WTC11 (cell line): Measurements from ENCODE around the gene DNAAF5. TPM values are rescaled to one million over a fixed set of nuclear protein-coding genes. Genes with fewer than 3 reads are reported as not detected.

Experiments
- ATAC-seq: fragments of 200-7000 bp; cut with Tn5 transposase; 2 replicates; pipeline ENCODE4 v1.10.0; 2021; ENCODE audit warnings: mild to moderate bottlenecking, moderate library complexity
- CTCF ChIA-PET: fragments of 300-600 bp; sonication (Branson Sonifier 250); formaldehyde crosslinking; loops from one replicate; lab custom pipeline; 2021; ENCODE audit warnings: antibody characterized with exemption; lab: Charles Lee
- POLR2A ChIA-PET: fragments of 350-600 bp; sonication (Branson Sonifier 250); formaldehyde crosslinking; loops from one replicate; lab custom pipeline; 2021; ENCODE audit warnings: antibody characterized with exemption; lab: Charles Lee
- DNase-seq: peaks from one replicate; pipeline ENCODE4 v3.0.0; 2021; ENCODE audit warnings: low spot score
- H3K27ac Mint-ChIP-seq: 2 replicates; pipeline ENCODE4 v1.8.0; 2021; ENCODE audit warnings: mixed read lengths
- H3K27me3 Mint-ChIP-seq: 2 replicates; pipeline ENCODE4 v1.8.0; 2021; ENCODE audit warnings: low read depth, mild to moderate bottlenecking, moderate library complexity, mixed read lengths
- H3K36me3 Mint-ChIP-seq: 2 replicates; pipeline ENCODE4 v1.8.0; 2021; ENCODE audit warnings: mixed read lengths
- H3K4me1 Mint-ChIP-seq: 2 replicates; pipeline ENCODE4 v1.8.0; 2022; ENCODE audit warnings: mixed read lengths
- H3K4me3 Mint-ChIP-seq: 2 replicates; pipeline ENCODE4 v1.8.0; 2021; ENCODE audit warnings: mild to moderate bottlenecking, moderate library complexity, mixed read lengths
- H3K9me3 Mint-ChIP-seq: 2 replicates; pipeline ENCODE4 v1.8.0; 2021; ENCODE audit warnings: mixed read lengths
- ATF1 ChIP-seq: sonication (generic); formaldehyde crosslinking; IDR thresholded peaks from 2 replicates; pipeline ENCODE4 v1.8.1; 2023; ENCODE audit warnings: mild to moderate bottlenecking, moderate library complexity, missing genetic modification reagents
- ATF3 ChIP-seq: sonication (generic); formaldehyde crosslinking; conservative IDR thresholded peaks from 2 replicates; pipeline ENCODE4 v1.8.1; 2022; ENCODE audit warnings: mild to moderate bottlenecking, missing genetic modification reagents
- EMX1 ChIP-seq: fragments of 250-450 bp; sonication (Bioruptor Pico); IDR thresholded peaks from 2 replicates; pipeline ENCODE4 v1.8.0; 2021; ENCODE audit warnings: mild to moderate bottlenecking
- FOXJ3 ChIP-seq: sonication (generic); formaldehyde crosslinking; IDR thresholded peaks from 2 replicates; pipeline ENCODE4 v1.9.0; 2021; ENCODE audit warnings: missing genetic modification reagents, mild to moderate bottlenecking, borderline replicate concordance
- FOXK1 ChIP-seq: sonication (generic); formaldehyde crosslinking; IDR thresholded peaks from 2 replicates; pipeline ENCODE4 v1.8.0; 2022; ENCODE audit warnings: mild to moderate bottlenecking, moderate library complexity, missing genetic modification reagents
- GABPB1 ChIP-seq: sonication (generic); formaldehyde crosslinking; IDR thresholded peaks from 2 replicates; pipeline ENCODE4 v1.8.1; 2023; ENCODE audit warnings: mild to moderate bottlenecking, missing genetic modification reagents
- GRHL2 ChIP-seq: fragments of 250-450 bp; sonication (Bioruptor Pico); IDR thresholded peaks from 2 replicates; pipeline ENCODE4 v1.8.0; 2022; ENCODE audit warnings: mild to moderate bottlenecking, moderate library complexity; ENCODE audit not compliant: insufficient replicate concordance, severe bottlenecking
- HMGA2 ChIP-seq: fragments of 250-450 bp; sonication (Bioruptor Pico); IDR thresholded peaks from 2 replicates; pipeline ENCODE4 v1.4.0; 2021; ENCODE audit warnings: mild to moderate bottlenecking, moderate library complexity
- JAZF1 ChIP-seq: fragments of 250-450 bp; sonication (Bioruptor Pico); IDR thresholded peaks from 2 replicates; pipeline ENCODE4 v1.9.0; 2021; ENCODE audit warnings: moderate library complexity, mild to moderate bottlenecking, inconsistent platforms
- KAT7 ChIP-seq: sonication (generic); formaldehyde crosslinking; IDR thresholded peaks from 2 replicates; pipeline ENCODE4 v1.8.1; 2023; ENCODE audit warnings: missing genetic modification reagents, mild to moderate bottlenecking, borderline replicate concordance
- NR2C2 ChIP-seq: sonication (generic); formaldehyde crosslinking; IDR thresholded peaks from 2 replicates; pipeline ENCODE4 v1.8.0; 2022; ENCODE audit warnings: mild to moderate bottlenecking, missing genetic modification reagents
- OVOL2 ChIP-seq: fragments of 250-450 bp; sonication (Bioruptor Pico); IDR thresholded peaks from 2 replicates; pipeline ENCODE4 v1.9.0; 2021; ENCODE audit warnings: mild to moderate bottlenecking, borderline replicate concordance
- PRDM15 ChIP-seq: sonication (generic); formaldehyde crosslinking; IDR thresholded peaks from 2 replicates; pipeline ENCODE4 v1.8.0; 2022; ENCODE audit warnings: missing genetic modification reagents
- RORB ChIP-seq: fragments of 250-450 bp; sonication (Bioruptor Pico); IDR thresholded peaks from 2 replicates; pipeline ENCODE4 v1.9.0; 2021; ENCODE audit warnings: mild to moderate bottlenecking
- SP1 ChIP-seq: sonication (generic); formaldehyde crosslinking; conservative IDR thresholded peaks from 2 replicates; pipeline ENCODE4 v1.8.1; 2022; ENCODE audit warnings: missing genetic modification reagents
- USF2 ChIP-seq: sonication (generic); formaldehyde crosslinking; IDR thresholded peaks from 2 replicates; pipeline ENCODE4 v1.8.1; 2023; ENCODE audit warnings: mild to moderate bottlenecking, missing genetic modification reagents, moderate library complexity
- ZMAT4 ChIP-seq: fragments of 250-450 bp; sonication (Bioruptor Pico); IDR thresholded peaks from 2 replicates; pipeline ENCODE4 v1.9.0; 2021; ENCODE audit warnings: mild to moderate bottlenecking
- ZSCAN18 ChIP-seq: fragments of 250-450 bp; sonication (Bioruptor Pico); IDR thresholded peaks from 2 replicates; pipeline ENCODE4 v2.1.2; 2022; ENCODE audit warnings: mild to moderate bottlenecking, moderate library complexity
- total RNA-seq: library from RNA; stranded (reverse); gene quantifications from 3 replicates; pipeline ENCODE4 v1.2.3, GENCODE V29; 2021

Gene DNAAF5
- total RNA-seq, 1 experiment from 2014 or later, result 62.2 TPM

GRCh38 chr7:780081-780480, 53.6 kb downstream of the DNAAF5 start:
- DNase-seq (no peak), ATAC-seq (no peak)
- Mint-ChIP-seq H3K4me1 (no peaks in the 10 kb centered on the region), H3K36me3 (peaks cover 64% of the 10 kb centered on the region), H3K4me3 (no peak overlapping the region), H3K9me3 (no peaks in the 10 kb centered on the region), H3K27ac (no peak overlapping the region), H3K27me3 (no peaks in the 10 kb centered on the region; the same call in 1 of the 2 replicates)
- ChIA-PET POLR2A (no interaction called here), CTCF (no interaction called here)
- TF ChIP-seq SP1 (no peak), NR2C2 (CRISPR knock-in tag) (no peak), GABPB1 (CRISPR knock-in tag) (no peak), ATF1 (CRISPR knock-in tag) (no peak), RORB (CRISPR knock-in tag) (no peak), KAT7 (CRISPR knock-in tag) (no peak)

GRCh38 chr7:780516-780915, 54.0 kb downstream of the DNAAF5 start:
- no peak overlapping the region for H3K4me3 Mint-ChIP-seq
- H3K9me3 Mint-ChIP-seq, result no peaks in the 10 kb centered on the region
- DNase-seq (no peak), ATAC-seq (no peak)
- no peaks in the 10 kb centered on the region; the same call in 1 of the 2 replicates for H3K27me3 Mint-ChIP-seq
- H3K27ac Mint-ChIP-seq, result no peak overlapping the region
- no peak for TF ChIP-seq PRDM15 (CRISPR knock-in tag)
- no peak for TF ChIP-seq JAZF1 (CRISPR knock-in tag)
- TF ChIP-seq HMGA2 (CRISPR knock-in tag), result no peak
- TF ChIP-seq ZSCAN18, result no peak
- TF ChIP-seq OVOL2 (CRISPR knock-in tag), result no peak
- TF ChIP-seq GRHL2, result no peak
- TF ChIP-seq FOXJ3 (CRISPR knock-in tag), result no peak
- TF ChIP-seq KAT7 (CRISPR knock-in tag), result no peak
- TF ChIP-seq ATF3 (CRISPR knock-in tag), result no peak
- TF ChIP-seq EMX1 (CRISPR knock-in tag), result no peak
- TF ChIP-seq USF2 (CRISPR knock-in tag), result no peak
- TF ChIP-seq FOXK1 (CRISPR knock-in tag), result no peak
- TF ChIP-seq ZMAT4 (CRISPR knock-in tag), result no peak
- POLR2A ChIA-PET, result no interaction called here
- CTCF ChIA-PET, result no interaction called here
- H3K36me3 Mint-ChIP-seq, result peaks cover 61% of the 10 kb centered on the region
- no peaks in the 10 kb centered on the region for H3K4me1 Mint-ChIP-seq
